Activated T-helper 2 cell treated with anti-CD3 and anti-CD28 coated beads, Interferon-gamma antibody, Interleukin-2, Interleukin-4, amounts not matched to agents 10 μg/mL and 5 μg/mL and 100 μg/mL, durations not matched to agents 14 hours and 24 hours and 36 hours (primary cell): ENCODE measurements around the gene GBF1. TPM values are rescaled to one million over a fixed set of nuclear protein-coding genes. Genes with fewer than 3 reads are reported as not detected.
A peak's percentile ranks its signal among the peaks of the same experiment; 100 is the strongest.

Source experiments
- DNase-seq: peaks from one replicate; pipeline ENCODE4 v3.0.0; 2021; ENCODE audit warnings: low spot score
- H3K27ac Mint-ChIP-seq: one replicate; pipeline ENCODE4 v1.8.0; 2021; ENCODE audit warnings: mixed read lengths
- H3K27me3 Mint-ChIP-seq: one replicate; pipeline ENCODE4 v1.8.0; 2021; ENCODE audit warnings: low read depth, mixed read lengths
- H3K36me3 Mint-ChIP-seq: one replicate; pipeline ENCODE4 v1.8.0; 2021; ENCODE audit warnings: low read depth, mixed read lengths
- H3K4me1 Mint-ChIP-seq: one replicate; pipeline ENCODE4 v1.8.0; 2021; ENCODE audit warnings: low read depth, mixed read lengths
- H3K4me3 Mint-ChIP-seq: one replicate; pipeline ENCODE4 v1.8.0; 2021; ENCODE audit warnings: low read depth, mild to moderate bottlenecking, moderate library complexity, mixed read lengths
- H3K9me3 Mint-ChIP-seq: one replicate; pipeline ENCODE4 v1.8.0; 2021; ENCODE audit warnings: mixed read lengths
- intact Hi-C: fragments of 100-400 bp; cut with micrococcal nuclease; formaldehyde crosslinking; loops from one replicate; pipeline ENCODE4 v1.15.1; 2023
- total RNA-seq: library from RNA; stranded (reverse); gene quantifications from 2 replicates; pipeline ENCODE4 v1.2.3, GENCODE V29; 2022

GBF1 gene
- total RNA-seq, 1 donor from 2014 or later: 49.2 TPM

- peak overlapping the region; percentile 99 for H3K27ac Mint-ChIP-seq
- H3K27me3 Mint-ChIP-seq: no peaks in the 10 kb centered on the region
- H3K36me3 Mint-ChIP-seq: peaks cover 75% of the 10 kb centered on the region
- peak overlapping the region; percentile 91 for H3K4me3 Mint-ChIP-seq
- DNase-seq: no peak
- intact Hi-C loops: loop anchor here (5.0 to 10.0 kb wide), 3 partner anchors 150 to 563 kb away; partner anchors contain the start of genes GBF1 and PPRC1
- H3K9me3 Mint-ChIP-seq: no peaks in the 10 kb centered on the region
- H3K4me1 Mint-ChIP-seq: peaks cover 30% of the 10 kb centered on the region
These were observed 152.2 kb downstream of the GBF1 start for GRCh38 chr10:102397222-102398171.

- H3K27me3 Mint-ChIP-seq: no peaks in the 10 kb centered on the region
- H3K4me3 Mint-ChIP-seq: peak overlapping the region; percentile 91
- H3K4me1 Mint-ChIP-seq: peaks cover 25% of the 10 kb centered on the region
- peaks cover 77% of the 10 kb centered on the region for H3K36me3 Mint-ChIP-seq
- H3K27ac Mint-ChIP-seq: peak overlapping the region; percentile 69
- intact Hi-C loops: loop anchor here (1.0 to 10.0 kb wide), 6 partner anchors 11 to 564 kb away; partner anchors contain the start of genes GBF1 and PPRC1
- no peak for DNase-seq
- no peaks in the 10 kb centered on the region for H3K9me3 Mint-ChIP-seq
These were observed 153.1 kb downstream of the GBF1 start for GRCh38 chr10:102398172-102399020.

- Mint-ChIP-seq H3K9me3 (no peaks in the 10 kb centered on the region), H3K27me3 (no peaks in the 10 kb centered on the region), H3K4me1 (peaks cover 23% of the 10 kb centered on the region), H3K27ac (peak overlapping the region; percentile 69), H3K4me3 (peak overlapping the region; percentile 91), H3K36me3 (peaks cover 81% of the 10 kb centered on the region)
- intact Hi-C loops: loop anchor here (1.0 to 10.0 kb wide), 6 partner anchors 10 to 565 kb away; partner anchors contain the start of genes GBF1 and PPRC1
- DNase-seq: peak; percentile 87
These were observed 154.1 kb downstream of the GBF1 start for GRCh38 chr10:102399217-102400021.

- Mint-ChIP-seq H3K9me3 (no peaks in the 10 kb centered on the region), H3K27me3 (no peaks in the 10 kb centered on the region), H3K27ac (peak overlapping the region; percentile 55), H3K4me1 (peaks cover 23% of the 10 kb centered on the region), H3K4me3 (no peak overlapping the region), H3K36me3 (peaks cover 76% of the 10 kb centered on the region)
- no peak for DNase-seq
- intact Hi-C loops: no loop called here
These were observed 154.7 kb downstream of the GBF1 start for GRCh38 chr10:102400076-102400475.

- no peak for DNase-seq
- Mint-ChIP-seq H3K27me3 (no peaks in the 10 kb centered on the region), H3K4me3 (no peak overlapping the region), H3K4me1 (peaks cover 23% of the 10 kb centered on the region), H3K9me3 (no peaks in the 10 kb centered on the region), H3K27ac (peak overlapping the region; percentile 39), H3K36me3 (peaks cover 79% of the 10 kb centered on the region)
- intact Hi-C loops: no loop called here
These were observed 155.4 kb downstream of the GBF1 start for GRCh38 chr10:102400598-102401341.

GRCh38 chr10:102401342-102401654, 156.0 kb downstream of the GBF1 start:
- H3K36me3 Mint-ChIP-seq: peaks cover 74% of the 10 kb centered on the region
- DNase-seq: no peak
- no peaks in the 10 kb centered on the region for H3K27me3 Mint-ChIP-seq
- no peaks in the 10 kb centered on the region for H3K9me3 Mint-ChIP-seq
- peaks cover 22% of the 10 kb centered on the region for H3K4me1 Mint-ChIP-seq
- no peak overlapping the region for H3K4me3 Mint-ChIP-seq
- intact Hi-C loops: no loop called here
- H3K27ac Mint-ChIP-seq: no peak overlapping the region

- H3K4me1 Mint-ChIP-seq: peaks cover 18% of the 10 kb centered on the region
- peaks cover 68% of the 10 kb centered on the region for H3K36me3 Mint-ChIP-seq
- H3K27me3 Mint-ChIP-seq: no peaks in the 10 kb centered on the region
- intact Hi-C loops: no loop called here
- H3K9me3 Mint-ChIP-seq: no peaks in the 10 kb centered on the region
- no peak overlapping the region for H3K4me3 Mint-ChIP-seq
- H3K27ac Mint-ChIP-seq: no peak overlapping the region
- no peak for DNase-seq
These were observed 156.6 kb downstream of the GBF1 start for GRCh38 chr10:102401735-102402511.

- Mint-ChIP-seq H3K36me3 (peaks cover 62% of the 10 kb centered on the region), H3K9me3 (no peaks in the 10 kb centered on the region)
- intact Hi-C loops: no loop called here
These were observed 157.2 kb downstream of the GBF1 start for GRCh38 chr10:102402512-102402896.

GRCh38 chr10:102403115-102403514, 157.8 kb downstream of the GBF1 start:
- H3K36me3 Mint-ChIP-seq: peaks cover 56% of the 10 kb centered on the region
- no peak for DNase-seq
- no peak overlapping the region for H3K27ac Mint-ChIP-seq
- peaks cover 2% of the 10 kb centered on the region for H3K27me3 Mint-ChIP-seq
- intact Hi-C loops: no loop called here
- H3K9me3 Mint-ChIP-seq: no peaks in the 10 kb centered on the region
- no peak overlapping the region for H3K4me3 Mint-ChIP-seq
- H3K4me1 Mint-ChIP-seq: peaks cover 15% of the 10 kb centered on the region

More at GRCh38 chr10:102402512-102402896, 157.2 kb downstream of the GBF1 start:
- Mint-ChIP-seq H3K4me3 (no peak overlapping the region), H3K27me3 (no peaks in the 10 kb centered on the region), H3K4me1 (peaks cover 16% of the 10 kb centered on the region), H3K27ac (no peak overlapping the region)
- DNase-seq: no peak

- peaks cover 14% of the 10 kb centered on the region for H3K4me1 Mint-ChIP-seq
- H3K4me3 Mint-ChIP-seq: no peak overlapping the region
- H3K36me3 Mint-ChIP-seq: peaks cover 45% of the 10 kb centered on the region
- H3K27ac Mint-ChIP-seq: no peak overlapping the region
- no peak for DNase-seq
- peaks cover 8% of the 10 kb centered on the region for H3K27me3 Mint-ChIP-seq
- H3K9me3 Mint-ChIP-seq: no peaks in the 10 kb centered on the region
- intact Hi-C loops: no loop called here
These were observed 159.2 kb downstream of the GBF1 start for GRCh38 chr10:102404361-102405107.
